Transverse colon (tissue), 4 donors: ENCODE measurements around the gene PODXL. TPM values are rescaled to one million over a fixed set of nuclear protein-coding genes. Genes with fewer than 3 reads are reported as not detected.

Source experiments
- DNase-seq: peaks from one replicate; pipeline ENCODE4 v3.0.0-alpha.2; 2019
- H3K27ac ChIP-seq, 4 donors: fragments of 200-600 bp; sonication (generic); 2 replicates each; pipeline ENCODE4 v1.5.1; 2016 to 2018; ENCODE audit warnings: inconsistent platforms in 4 of 4
- H3K27me3 ChIP-seq: fragments of 200-600 bp; sonication (generic); 2 replicates; pipeline ENCODE4 v1.5.1; 2017; ENCODE audit warnings: inconsistent platforms
- H3K36me3 ChIP-seq, 4 donors: fragments of 200-600 bp; sonication (generic); 2 replicates each; pipeline ENCODE4 v1.5.1; 2017 to 2019; ENCODE audit warnings: inconsistent platforms in 4 of 4
- H3K4me1 ChIP-seq, 4 donors: fragments of 200-600 bp; sonication (generic); 2 replicates each; pipeline ENCODE4 v1.5.1; 2017 to 2020; ENCODE audit warnings: inconsistent platforms in 4 of 4
- H3K4me3 ChIP-seq, 4 donors: fragments of 200-600 bp; sonication (generic); 1 replicate in 1 of 4; 2 replicates in 3 of 4; pipeline versions ENCODE4 v1.5.1 to v1.6.1; 2017 to 2019; ENCODE audit warnings: inconsistent platforms in 4 of 4
- H3K9me3 ChIP-seq, 2 donors: fragments of 200-600 bp; sonication (generic); 2 replicates each; pipeline ENCODE4 v1.5.1; 2017 to 2019; ENCODE audit warnings: inconsistent platforms in 2 of 2
- EP300 ChIP-seq: sonication (generic); formaldehyde crosslinking; IDR thresholded peaks from one replicate; pipeline ENCODE4 v1.6.1; 2017; ENCODE audit warnings: antibody characterized with exemption, low read depth
- POLR2A ChIP-seq: fragments of 450-650 bp; IDR thresholded peaks from one replicate; pipeline ENCODE4 v1.6.1; 2016; ENCODE audit warnings: antibody characterized with exemption, mild to moderate bottlenecking, moderate library complexity
- POLR2AphosphoS5 ChIP-seq, 3 donors: sonication (generic); formaldehyde crosslinking; IDR thresholded peaks; one replicate each; pipeline ENCODE4 v1.6.1; 2016; ENCODE audit warnings: antibody characterized with exemption in 3 of 3
- WGBS, 2 donors: methylation state at CpG; one replicate each; pipeline ENCODE4 v1.1.5; 2018; ENCODE audit warnings: low coverage in 1 of 2; 5-methylcytosine and 5-hydroxymethylcytosine counted together
- in situ Hi-C, 4 donors: fragments of 200-750 bp; cut with MboI; loops; one replicate each; pipeline versions ENCODE4 v1.15.0 to v1.15.1; 2017; ENCODE audit warnings: low sequenced_read_pairs in 3 of 4, low pct_ligation_motif_present in 1 of 4, low pct_unique_long_range_greater_than_20kb in 1 of 4
- intact Hi-C: fragments of 100-400 bp; cut with DNase I; formaldehyde crosslinking; loops from one replicate; pipeline ENCODE4 v1.15.1; 2023; ENCODE audit warnings: low total_unique reads
- total RNA-seq, 4 donors: library from RNA; depleted of rRNA; stranded (reverse); fragments of >200 nt; gene quantifications; one replicate each; pipeline ENCODE4 v1.1.0, GENCODE V29; 2016
- TF ChIP-seq, protein P1 (sequence below), 5 experiments: fragments of 200-600 bp in 3 of 5; fragments of 450-650 bp in 2 of 5; sonication (generic) in 3 of 5; IDR thresholded peaks; 1 replicate in 2 of 5; 2 replicates in 3 of 5; pipeline ENCODE4 v1.5.1; 2016 to 2017; ENCODE audit warnings: antibody characterized with exemption in 5 of 5, inconsistent platforms in 3 of 5, mild to moderate bottlenecking in 2 of 5, moderate library complexity in 1 of 5

Gene PODXL
- total RNA-seq, 4 donors from 2014 or later = 11.7 to 25.8 (median 16.1) TPM

DNA sequence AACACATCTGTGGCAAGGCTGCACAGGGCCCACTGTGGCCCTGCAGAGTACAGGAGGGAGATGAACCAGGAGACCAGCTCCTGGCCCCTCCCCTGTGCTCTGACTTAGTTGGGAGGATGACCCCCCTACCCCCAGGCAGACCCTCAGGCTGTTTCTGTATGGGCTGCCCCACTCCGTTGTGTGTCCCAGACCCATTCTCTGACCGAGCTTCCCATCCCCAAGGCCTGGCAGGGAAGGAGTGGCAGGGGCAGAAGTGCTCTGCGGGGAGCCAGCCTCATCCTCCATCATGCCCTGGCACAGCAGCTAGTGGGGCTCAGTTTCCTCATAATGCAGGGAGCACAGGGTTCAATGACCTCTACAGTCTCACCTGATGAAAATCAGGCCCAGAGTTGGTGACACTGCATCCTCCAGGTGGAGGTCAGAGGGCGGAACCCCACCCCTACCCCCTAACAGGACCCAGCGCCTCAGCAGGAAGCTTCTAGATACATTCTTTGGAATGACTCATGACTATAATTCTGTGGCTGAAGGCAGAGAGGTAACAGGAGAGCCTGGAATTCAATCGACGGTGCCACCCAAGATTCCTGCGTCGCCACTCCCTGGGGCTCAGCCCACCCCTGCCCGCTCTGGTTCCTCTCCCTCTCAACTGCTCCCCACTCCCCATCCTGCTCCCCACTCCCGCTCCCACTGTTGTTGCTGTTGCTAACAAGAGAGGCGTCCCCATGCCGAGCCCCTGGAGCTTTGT, 18.2 kb downstream of the PODXL start:
- TF ChIP-seq POLR2AphosphoS5 (IDR thresholded peaks at IDR 0.05) = no peak
- no peak for TF ChIP-seq EP300
- TF ChIP-seq, protein P1, sequence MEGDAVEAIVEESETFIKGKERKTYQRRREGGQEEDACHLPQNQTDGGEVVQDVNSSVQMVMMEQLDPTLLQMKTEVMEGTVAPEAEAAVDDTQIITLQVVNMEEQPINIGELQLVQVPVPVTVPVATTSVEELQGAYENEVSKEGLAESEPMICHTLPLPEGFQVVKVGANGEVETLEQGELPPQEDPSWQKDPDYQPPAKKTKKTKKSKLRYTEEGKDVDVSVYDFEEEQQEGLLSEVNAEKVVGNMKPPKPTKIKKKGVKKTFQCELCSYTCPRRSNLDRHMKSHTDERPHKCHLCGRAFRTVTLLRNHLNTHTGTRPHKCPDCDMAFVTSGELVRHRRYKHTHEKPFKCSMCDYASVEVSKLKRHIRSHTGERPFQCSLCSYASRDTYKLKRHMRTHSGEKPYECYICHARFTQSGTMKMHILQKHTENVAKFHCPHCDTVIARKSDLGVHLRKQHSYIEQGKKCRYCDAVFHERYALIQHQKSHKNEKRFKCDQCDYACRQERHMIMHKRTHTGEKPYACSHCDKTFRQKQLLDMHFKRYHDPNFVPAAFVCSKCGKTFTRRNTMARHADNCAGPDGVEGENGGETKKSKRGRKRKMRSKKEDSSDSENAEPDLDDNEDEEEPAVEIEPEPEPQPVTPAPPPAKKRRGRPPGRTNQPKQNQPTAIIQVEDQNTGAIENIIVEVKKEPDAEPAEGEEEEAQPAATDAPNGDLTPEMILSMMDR (IDR thresholded peaks at IDR 0.05) = no peak
- no peak for TF ChIP-seq POLR2A
- Histone ChIP-seq H3K9me3 (no peaks in the 10 kb centered on the region), H3K4me1 (peaks cover 0 to 14% (median 0%) of the 10 kb centered on the region in 4 donors), H3K27me3 (no peaks in the 10 kb centered on the region), H3K27ac (peak overlapping the region in 1 of 4 donors; percentile 21), H3K4me3 (no peak overlapping the region), H3K36me3 (no peaks in the 10 kb centered on the region)
- no peak for DNase-seq
- 60 to 81% methylated on average over 1 to 11 of the region's 13 CpGs for WGBS, 2 donors
- intact Hi-C loops (no loop called here), in situ Hi-C loops (no loop called here)

DNA sequence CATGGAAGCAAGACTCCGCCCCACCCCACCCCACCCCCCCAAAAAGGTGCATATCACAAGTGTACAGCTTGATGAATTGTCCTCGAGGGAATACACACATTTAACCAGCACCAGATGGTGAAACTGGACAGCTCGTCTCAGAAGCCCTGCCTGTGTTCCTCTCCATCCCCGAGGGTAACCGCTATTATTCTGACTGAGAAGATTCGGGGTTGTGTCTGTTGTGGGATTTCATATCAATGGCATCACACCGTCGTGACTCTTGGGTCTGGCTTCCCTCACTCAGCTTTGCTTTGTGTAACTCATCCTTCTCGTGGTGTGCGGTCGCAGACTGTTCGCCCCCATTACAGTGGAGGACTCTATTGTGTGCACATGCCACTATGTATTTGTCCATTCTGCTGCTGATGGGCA, 18.9 kb downstream of the PODXL start:
- Histone ChIP-seq H3K36me3 (no peaks in the 10 kb centered on the region), H3K4me1 (peaks cover 0 to 14% (median 0%) of the 10 kb centered on the region in 4 donors), H3K27me3 (no peaks in the 10 kb centered on the region), H3K9me3 (no peaks in the 10 kb centered on the region), H3K4me3 (no peak overlapping the region), H3K27ac (peak overlapping the region in 1 of 4 donors; percentile 21)
- in situ Hi-C loops = no loop called here
- TF ChIP-seq EP300 (no peak), POLR2A (no peak), POLR2AphosphoS5 (IDR thresholded peaks at IDR 0.05) (no peak)
- TF ChIP-seq, protein P1 (IDR thresholded peaks at IDR 0.05) = no peak
- WGBS, 2 donors = 88 to 93% methylated on average over 3 to 11 of the region's 12 CpGs
- DNase-seq = no peak
- intact Hi-C loops = no loop called here

DNA sequence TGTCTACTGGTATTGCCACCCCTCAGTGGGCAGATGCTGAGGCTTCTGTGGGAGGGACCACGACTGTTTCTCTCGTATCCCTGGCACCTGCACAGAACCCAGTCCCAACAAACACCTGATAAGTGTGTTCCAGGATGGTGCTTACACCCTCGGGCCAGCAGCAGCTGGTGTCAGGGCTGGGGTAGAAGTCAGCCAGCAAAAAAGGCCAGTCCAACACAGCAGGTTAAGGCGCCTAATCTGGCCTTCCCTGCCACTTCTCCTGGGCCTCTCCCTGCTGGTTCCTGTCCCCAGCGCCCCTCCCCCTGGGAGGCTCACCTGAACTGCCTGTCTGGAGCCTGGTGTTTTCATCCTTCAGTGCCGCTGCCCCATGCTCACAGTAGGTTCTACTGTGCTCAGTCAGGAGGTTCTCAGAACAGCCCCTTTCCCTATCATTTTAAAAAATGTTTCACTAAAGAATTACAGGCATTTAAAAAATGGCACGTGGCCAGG, 20.0 kb downstream of the PODXL start:
- Histone ChIP-seq H3K9me3 (no peaks in the 10 kb centered on the region), H3K27me3 (no peaks in the 10 kb centered on the region), H3K4me3 (no peak overlapping the region), H3K4me1 (peaks cover 0 to 14% (median 0%) of the 10 kb centered on the region in 4 donors), H3K27ac (no peak overlapping the region), H3K36me3 (no peaks in the 10 kb centered on the region)
- in situ Hi-C loops = no loop called here
- DNase-seq = no peak
- intact Hi-C loops = no loop called here
- 57 to 81% methylated on average over 1 to 7 of the region's 7 CpGs for WGBS, 2 donors
- TF ChIP-seq, protein P1 (IDR thresholded peaks at IDR 0.05) = no peak
- TF ChIP-seq POLR2A (no peak), POLR2AphosphoS5 (IDR thresholded peaks at IDR 0.05) (no peak), EP300 (no peak)

DNA sequence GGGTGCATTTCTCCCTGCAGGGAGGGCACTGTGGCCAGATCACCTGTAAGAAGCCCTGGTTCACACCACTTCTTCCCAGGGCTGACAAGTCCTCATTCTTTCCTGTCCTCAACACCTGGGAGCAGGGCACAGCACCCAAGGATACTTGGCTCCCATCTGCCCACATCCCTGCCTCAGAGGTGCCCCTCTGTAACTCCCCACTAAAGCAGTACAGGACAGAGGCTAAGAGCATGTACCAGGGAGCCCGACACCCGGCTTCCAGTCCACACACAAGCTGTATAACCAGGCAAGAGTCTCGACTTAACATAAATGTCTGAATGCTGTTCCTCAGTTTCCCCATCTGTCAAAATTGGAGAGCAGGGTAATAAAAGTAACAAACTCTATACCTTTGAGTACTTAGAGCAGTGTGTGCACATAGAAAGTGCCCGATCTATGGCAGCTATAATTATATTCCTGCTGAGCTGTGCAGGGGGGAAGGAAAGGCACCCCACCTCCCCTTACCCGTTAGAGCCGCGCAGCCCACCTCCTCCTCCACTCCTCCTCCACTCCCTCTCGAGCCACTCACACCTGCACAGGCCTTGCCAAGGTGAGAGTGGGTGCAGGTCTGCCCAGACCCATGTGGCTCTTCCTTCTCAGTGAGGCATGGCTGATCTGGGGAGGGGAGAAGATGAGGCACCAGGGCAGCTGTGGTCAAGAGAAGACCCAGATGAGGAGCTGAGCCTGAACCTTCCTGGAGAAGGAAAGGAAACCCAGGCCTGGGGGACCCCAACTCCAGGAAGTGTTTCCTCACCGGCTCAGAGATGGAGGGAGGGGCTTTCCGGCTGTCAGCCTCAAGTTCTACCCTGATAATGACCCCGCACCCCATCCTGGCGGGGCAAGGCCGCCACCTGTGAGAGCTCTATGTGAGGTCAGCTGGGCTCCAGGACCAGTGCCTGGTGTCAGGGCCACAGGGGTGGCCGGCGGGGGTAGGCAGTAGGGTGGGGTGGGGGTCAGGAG, 22.6 kb downstream of the PODXL start:
- 84% methylated on average over 15 of the region's 15 CpGs; no CpG with 5 or more reads in 1 of the 2 donors for WGBS, 2 donors
- H3K27me3 ChIP-seq = peaks cover 2% of the 10 kb centered on the region
- no peak overlapping the region for H3K27ac ChIP-seq
- in situ Hi-C loops (no loop called here), intact Hi-C loops (no loop called here)
- no peak for TF ChIP-seq POLR2A
- DNase-seq = no peak
- H3K36me3 ChIP-seq = no peaks in the 10 kb centered on the region
- no peak overlapping the region for H3K4me3 ChIP-seq
- H3K9me3 ChIP-seq = no peaks in the 10 kb centered on the region
- H3K4me1 ChIP-seq = no peaks in the 10 kb centered on the region
